ENCODE results near the gene SLC9B2. TPM values are rescaled to one million over a fixed set of nuclear protein-coding genes. Genes with fewer than 3 reads are reported as not detected.

SLC9B2 gene
- total and polyA plus RNA-seq, 12 donors = 1.00 to 11.4 (median 3.3) TPM

DNA sequence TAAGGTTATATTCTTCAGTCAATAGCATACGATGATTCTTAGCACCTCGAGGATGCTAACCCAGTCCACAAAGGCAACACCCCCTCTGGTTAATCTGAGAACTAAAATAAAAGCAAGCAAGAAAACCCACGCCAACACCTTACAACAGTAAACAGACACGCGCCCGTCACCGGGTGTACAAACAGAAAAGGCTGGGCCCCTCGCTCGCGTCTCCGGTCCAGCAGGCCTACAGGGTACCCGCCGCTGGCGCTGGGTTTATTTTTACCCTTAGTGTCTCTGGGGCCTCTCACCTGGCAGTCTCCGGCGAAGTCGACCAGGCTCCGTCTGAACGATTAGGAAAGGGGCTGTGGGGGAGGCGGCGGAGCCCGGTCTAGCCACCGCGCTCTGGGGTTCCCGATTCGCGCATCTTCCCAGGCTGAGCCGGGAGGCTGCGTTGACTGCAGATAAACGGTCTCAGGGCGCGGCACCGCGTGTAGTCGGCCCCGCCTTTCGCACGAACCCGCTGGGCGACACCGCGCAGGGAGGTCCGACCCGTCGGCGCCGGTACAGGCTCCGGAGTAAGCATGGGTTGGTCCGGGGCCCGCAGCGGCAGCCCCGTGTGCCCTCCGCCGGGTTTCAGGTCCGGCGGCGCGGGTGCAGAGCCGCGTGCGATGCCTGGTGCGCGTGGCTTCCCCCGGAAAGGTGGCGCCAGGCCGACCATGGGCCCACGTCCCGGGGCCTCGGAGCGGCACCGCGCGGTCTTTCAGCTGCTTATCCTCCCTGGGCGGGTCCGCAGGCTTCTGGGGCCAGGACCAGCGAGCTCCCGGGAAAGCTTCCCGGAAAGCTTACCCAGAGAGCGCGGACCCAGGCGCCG, 441 bp downstream of the SLC9B2 start:
- intact Hi-C loops (cut with DNase I) = no loop called here
- 0 to 1% methylated on average over 82 of the region's 82 CpGs for WGBS, 2 donors
- Histone ChIP-seq H3K27ac (peak overlapping the region in 9 of 10 donors; percentile 70 to 93 (median 83)), H3K36me3 (peaks cover 0 to 24% (median 7%) of the 10 kb centered on the region in 9 donors), H3K4me3 (peak overlapping the region; percentile 69 to 86 (median 79)), H3K9me3 (no peaks in the 10 kb centered on the region), H3K27me3 (no peaks in the 10 kb centered on the region), H3K4me1 (peaks cover 0 to 30% (median 12%) of the 10 kb centered on the region in 9 donors)
- peak in 2 of 9 donors; percentile 8 to 15 for TF ChIP-seq CTCF (IDR thresholded peaks at IDR 0.05)
- ATAC-seq (peak; percentile 86 to 95 (median 92)), DNase-seq (peak; percentile 62 to 74)

DNA sequence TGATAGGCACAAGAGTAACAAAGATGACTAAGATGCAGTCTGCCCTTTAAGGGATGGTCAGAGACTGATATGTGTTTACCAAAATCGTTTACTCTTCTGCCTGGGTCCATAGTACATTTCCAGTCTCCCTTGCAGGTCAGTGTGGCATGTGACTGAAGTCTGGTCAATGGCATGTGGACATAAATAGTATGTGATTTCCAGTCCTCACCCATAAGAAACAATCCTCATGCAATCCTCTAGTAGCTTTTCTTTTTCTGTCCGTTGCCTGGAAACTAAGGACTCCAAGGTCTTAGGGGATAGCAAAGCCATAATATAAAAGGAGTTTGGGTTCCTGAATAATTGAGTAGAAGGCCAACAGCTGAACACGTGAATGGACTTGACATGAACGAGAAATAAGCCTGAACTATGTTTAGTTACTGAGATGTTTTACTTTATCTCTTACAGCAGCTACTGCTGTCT, 1.1 kb downstream of the SLC9B2 start:
- Histone ChIP-seq H3K9me3 (no peaks in the 10 kb centered on the region), H3K27me3 (no peaks in the 10 kb centered on the region), H3K27ac (peak overlapping the region in 8 of 10 donors; percentile 70 to 93 (median 84)), H3K36me3 (peaks cover 0 to 17% (median under 1%) of the 10 kb centered on the region in 9 donors), H3K4me3 (peak overlapping the region; percentile 69 to 86 (median 79)), H3K4me1 (peaks cover 0 to 30% (median 12%) of the 10 kb centered on the region in 9 donors)
- 21 to 26% methylated on average over 4 of the region's 4 CpGs for WGBS, 2 donors
- TF ChIP-seq CTCF (IDR thresholded peaks at IDR 0.05) = no peak
- DNase-seq (no peak), ATAC-seq (peak in 1 of 8 donors; percentile 5)
- intact Hi-C loops (cut with DNase I) = no loop called here

DNA sequence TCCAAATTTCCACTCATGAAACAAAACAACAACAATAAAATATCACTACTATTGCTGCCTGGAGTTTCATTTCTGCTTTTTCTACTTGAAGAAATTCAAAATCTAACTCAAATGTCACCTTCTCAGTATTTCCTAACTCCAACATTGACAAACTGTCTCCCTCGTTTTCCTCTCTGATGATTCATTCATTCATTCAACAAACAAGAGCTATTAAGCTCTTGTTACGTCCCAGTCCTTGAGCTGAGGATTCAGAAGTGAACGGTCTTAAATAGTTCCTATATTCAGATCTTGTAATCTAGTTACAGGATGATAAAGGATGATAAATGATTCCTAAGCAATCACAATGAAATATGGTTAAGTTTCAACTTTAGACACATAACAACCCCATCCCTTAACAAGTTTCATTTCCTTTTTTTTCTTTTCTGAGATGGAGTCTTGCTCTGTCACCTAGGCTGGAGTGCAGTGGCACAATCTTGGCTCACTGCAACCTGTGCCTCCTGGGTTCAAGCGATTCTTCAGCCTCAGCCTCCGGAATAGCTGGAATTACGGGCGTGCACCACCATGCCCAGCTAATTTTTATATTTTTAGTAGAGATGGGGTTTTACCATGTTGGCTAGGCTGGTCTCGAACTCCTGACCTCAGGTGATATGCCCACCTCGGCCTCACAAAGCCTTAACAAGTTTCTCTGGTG, 1.7 kb downstream of the SLC9B2 start:
- intact Hi-C loops (cut with DNase I) = no loop called here
- peak overlapping the region in 3 of 10 donors; percentile 77 to 86 (median 81) for H3K4me3 ChIP-seq

More for the DNA sequence above, 1.7 kb downstream of the SLC9B2 start:
- Histone ChIP-seq H3K4me1 (peaks cover 0 to 30% (median 12%) of the 10 kb centered on the region in 9 donors), H3K27me3 (no peaks in the 10 kb centered on the region), H3K36me3 (peaks cover 0 to 13% (median 0%) of the 10 kb centered on the region in 9 donors), H3K27ac (peak overlapping the region in 1 of 10 donors; percentile 83), H3K9me3 (no peaks in the 10 kb centered on the region)
- no peak for ATAC-seq
- no peak for DNase-seq
- WGBS, 2 donors = 89 to 95% methylated on average over 9 of the region's 9 CpGs
- TF ChIP-seq CTCF (IDR thresholded peaks at IDR 0.05) = no peak
